Measurements from ENCODE around the gene PHF24. TPM values are rescaled to one million over a fixed set of nuclear protein-coding genes. Genes with fewer than 3 reads are reported as not detected.
"Not testable (repeated sequence)": the region's sequence is repeated elsewhere in the genome, so short reads cannot be mapped to it uniquely, and the experiment has no call there.

Gene PHF24
- total RNA-seq, 2 experiments from 2014 or later: not detected

GRCh38 chr9:35010351-35010958 lies 52.4 kb downstream of the PHF24 start:
- Mint-ChIP-seq H3K9me3 (peaks cover 12% of the 10 kb centered on the region), H3K4me1 (ENCODE audit: low read depth) (peaks cover 12% of the 10 kb centered on the region), H3K36me3 (ENCODE audit: low read depth) (peaks cover 30% of the 10 kb centered on the region), H3K27ac (no peak overlapping the region), H3K27me3 (no peaks in the 10 kb centered on the region), H3K4me3 (no peak overlapping the region)
- Histone ChIP-seq H3K4me1 (ENCODE audit: insufficient read depth, low read length) (peaks cover 7% of the 10 kb centered on the region), H3K27ac (ENCODE audit: low read depth in 1 of 2, low read length in 2 of 2) (no peak overlapping the region), H3K36me3 (ENCODE audit: insufficient read depth, low read length) (peaks cover 7% of the 10 kb centered on the region), H3K9me3 (ENCODE audit: control insufficient read depth in 1 of 2, insufficient read depth in 1 of 2, low read length in 2 of 2) (peaks cover 5 to 10% of the 10 kb centered on the region in 2 experiments), H3K4me3 (ENCODE audit: low read length) (no peak overlapping the region), H3K27me3 (ENCODE audit: control insufficient read depth in 1 of 2, insufficient read depth in 2 of 2, low read length in 2 of 2) (no peaks in the 10 kb centered on the region)
- DNase-seq: no peak
- intact Hi-C loops (cut with DNase I, micrococcal nuclease): no loop called here
- TF ChIP-seq CTCF (IDR thresholded peaks at IDR 0.05): no peak
- no peak for ATAC-seq (ENCODE audit: poor library complexity)
- CTCF ChIA-PET: interaction anchor here (0.8 kb wide), 1 partner anchor 111 kb away, joined by 3 read pairs; no protein-coding TSS in a partner anchor
- POLR2A ChIA-PET: interaction anchor here (0.7 kb wide), 1 partner anchor 70 kb away, joined by 3 read pairs; no protein-coding TSS in a partner anchor

GRCh38 chr9:35014517-35014916 lies 56.4 kb downstream of the PHF24 start:
- no peaks in the 10 kb centered on the region for H3K27me3 Mint-ChIP-seq
- peaks cover 12% of the 10 kb centered on the region for H3K4me1 Mint-ChIP-seq (ENCODE audit: low read depth)
- Histone ChIP-seq H3K36me3 (ENCODE audit: insufficient read depth, low read length) (peaks cover 7% of the 10 kb centered on the region), H3K4me3 (ENCODE audit: low read length) (no peak overlapping the region), H3K4me1 (ENCODE audit: insufficient read depth, low read length) (peaks cover 7% of the 10 kb centered on the region), H3K27me3 (ENCODE audit: control insufficient read depth in 1 of 2, insufficient read depth in 2 of 2, low read length in 2 of 2) (no peaks in the 10 kb centered on the region), H3K27ac (ENCODE audit: low read depth in 1 of 2, low read length in 2 of 2) (no peak overlapping the region), H3K9me3 (ENCODE audit: control insufficient read depth in 1 of 2, insufficient read depth in 1 of 2, low read length in 2 of 2) (peaks cover 5 to 7% of the 10 kb centered on the region in 2 experiments)
- H3K36me3 Mint-ChIP-seq (ENCODE audit: low read depth): peaks cover 30% of the 10 kb centered on the region
- H3K4me3 Mint-ChIP-seq: no peak overlapping the region
- H3K27ac Mint-ChIP-seq: no peak overlapping the region
- no peak for TF ChIP-seq CTCF (IDR thresholded peaks at IDR 0.05)
- DNase-seq (no peak), ATAC-seq (ENCODE audit: poor library complexity) (no peak)
- intact Hi-C loops (cut with DNase I, micrococcal nuclease): no loop called here
- ChIA-PET POLR2A (no interaction called here), CTCF (no interaction called here)
- peaks cover 12% of the 10 kb centered on the region for H3K9me3 Mint-ChIP-seq

GRCh38 chr9:35023443-35023842 lies 65.4 kb downstream of the PHF24 start:
- H3K4me1 Mint-ChIP-seq (ENCODE audit: low read depth); H3K4me3 ChIP-seq (ENCODE audit: low read length); H3K27me3 Mint-ChIP-seq; H3K9me3 ChIP-seq (ENCODE audit: control insufficient read depth in 1 of 2, insufficient read depth in 1 of 2, low read length in 2 of 2); H3K4me1 ChIP-seq (ENCODE audit: insufficient read depth, low read length); intact Hi-C loops (cut with DNase I, micrococcal nuclease); H3K36me3 ChIP-seq (ENCODE audit: insufficient read depth, low read length); ATAC-seq (ENCODE audit: poor library complexity); H3K4me3 Mint-ChIP-seq; H3K9me3 Mint-ChIP-seq; H3K27ac ChIP-seq (ENCODE audit: low read depth in 1 of 2, low read length in 2 of 2); H3K27ac Mint-ChIP-seq; POLR2A ChIA-PET; CTCF ChIA-PET; H3K36me3 Mint-ChIP-seq (ENCODE audit: low read depth); H3K27me3 ChIP-seq (ENCODE audit: control insufficient read depth in 1 of 2, insufficient read depth in 2 of 2, low read length in 2 of 2): not testable (repeated sequence)
- DNase-seq: peak in 1 of 14 experiments; percentile 0

- Histone ChIP-seq H3K4me3 (ENCODE audit: low read length) (no peak overlapping the region), H3K36me3 (ENCODE audit: insufficient read depth, low read length) (peaks cover 3% of the 10 kb centered on the region), H3K27ac (ENCODE audit: low read depth in 1 of 2, low read length in 2 of 2) (no peak overlapping the region), H3K27me3 (ENCODE audit: control insufficient read depth in 1 of 2, insufficient read depth in 2 of 2, low read length in 2 of 2) (no peaks in the 10 kb centered on the region), H3K4me1 (ENCODE audit: insufficient read depth, low read length) (no peaks in the 10 kb centered on the region), H3K9me3 (ENCODE audit: control insufficient read depth in 1 of 2, insufficient read depth in 1 of 2, low read length in 2 of 2) (no peaks in the 10 kb centered on the region)
- no peaks in the 10 kb centered on the region for H3K27me3 Mint-ChIP-seq
- H3K4me1 Mint-ChIP-seq (ENCODE audit: low read depth): peaks cover 6% of the 10 kb centered on the region
- no peak overlapping the region for H3K4me3 Mint-ChIP-seq
- no peaks in the 10 kb centered on the region for H3K36me3 Mint-ChIP-seq (ENCODE audit: low read depth)
- ATAC-seq (ENCODE audit: poor library complexity): no peak
- CTCF ChIA-PET: no interaction called here
- no peak for TF ChIP-seq CTCF (IDR thresholded peaks at IDR 0.05)
- POLR2A ChIA-PET: no interaction called here
- H3K9me3 Mint-ChIP-seq: no peaks in the 10 kb centered on the region
- DNase-seq: no peak
- H3K27ac Mint-ChIP-seq: no peak overlapping the region
- intact Hi-C loops (cut with DNase I, micrococcal nuclease): no loop called here
Measured at GRCh38 chr9:35026671-35027070, 68.6 kb downstream of the PHF24 start.

Data from CD4-positive, alpha-beta T cell (primary cell).